Nephron (organoid): ENCODE measurements around the gene ZMYND10.

ENCODE experiments used
- H3K27ac Mint-ChIP-seq, 3 experiments: 2 replicates each; pipeline ENCODE4 v1.8.0; 2020; ENCODE audit warnings: mixed read lengths in 3 of 3, mild to moderate bottlenecking in 2 of 3, moderate library complexity in 1 of 3
- H3K27me3 Mint-ChIP-seq: 2 replicates; pipeline ENCODE4 v1.8.0; 2021; ENCODE audit warnings: low read depth, mild to moderate bottlenecking, moderate library complexity, mixed read lengths
- H3K36me3 Mint-ChIP-seq: 2 replicates; pipeline ENCODE4 v1.8.0; 2020; ENCODE audit warnings: low read depth, mixed read lengths
- H3K4me1 Mint-ChIP-seq: 2 replicates; pipeline ENCODE4 v1.8.0; 2020; ENCODE audit warnings: mixed read lengths
- H3K4me3 Mint-ChIP-seq, 3 experiments: 2 replicates each; pipeline ENCODE4 v1.8.0; 2020; ENCODE audit warnings: mild to moderate bottlenecking in 3 of 3, mixed read lengths in 3 of 3, moderate library complexity in 2 of 3
- H3K9me3 Mint-ChIP-seq: 2 replicates; pipeline ENCODE4 v1.8.0; 2020; ENCODE audit warnings: mixed read lengths
- TF ChIP-seq, protein P1 (sequence below), 3 experiments: fragments of 200-600 bp; sonication (generic); IDR thresholded peaks; one replicate each; pipeline ENCODE4 v1.5.0; 2021; ENCODE audit warnings: antibody characterized with exemption in 3 of 3; ENCODE audit not compliant: unreplicated experiment in 3 of 3

ZMYND10 gene

GRCh38 chr3:50297384-50297775, 48.2 kb downstream of the ZMYND10 start:
- Mint-ChIP-seq H3K9me3 (no peaks in the 10 kb centered on the region), H3K27me3 (peaks cover 3% of the 10 kb centered on the region), H3K4me3 (peak overlapping the region; percentile 91 to 99 (median 97)), H3K4me1 (peaks cover 22% of the 10 kb centered on the region), H3K27ac (no peak overlapping the region), H3K36me3 (no peaks in the 10 kb centered on the region)
- TF ChIP-seq, protein P1, sequence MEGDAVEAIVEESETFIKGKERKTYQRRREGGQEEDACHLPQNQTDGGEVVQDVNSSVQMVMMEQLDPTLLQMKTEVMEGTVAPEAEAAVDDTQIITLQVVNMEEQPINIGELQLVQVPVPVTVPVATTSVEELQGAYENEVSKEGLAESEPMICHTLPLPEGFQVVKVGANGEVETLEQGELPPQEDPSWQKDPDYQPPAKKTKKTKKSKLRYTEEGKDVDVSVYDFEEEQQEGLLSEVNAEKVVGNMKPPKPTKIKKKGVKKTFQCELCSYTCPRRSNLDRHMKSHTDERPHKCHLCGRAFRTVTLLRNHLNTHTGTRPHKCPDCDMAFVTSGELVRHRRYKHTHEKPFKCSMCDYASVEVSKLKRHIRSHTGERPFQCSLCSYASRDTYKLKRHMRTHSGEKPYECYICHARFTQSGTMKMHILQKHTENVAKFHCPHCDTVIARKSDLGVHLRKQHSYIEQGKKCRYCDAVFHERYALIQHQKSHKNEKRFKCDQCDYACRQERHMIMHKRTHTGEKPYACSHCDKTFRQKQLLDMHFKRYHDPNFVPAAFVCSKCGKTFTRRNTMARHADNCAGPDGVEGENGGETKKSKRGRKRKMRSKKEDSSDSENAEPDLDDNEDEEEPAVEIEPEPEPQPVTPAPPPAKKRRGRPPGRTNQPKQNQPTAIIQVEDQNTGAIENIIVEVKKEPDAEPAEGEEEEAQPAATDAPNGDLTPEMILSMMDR (IDR thresholded peaks at IDR 0.05; ENCODE audit: unreplicated experiment in 3 of 3): no peak

DNA sequence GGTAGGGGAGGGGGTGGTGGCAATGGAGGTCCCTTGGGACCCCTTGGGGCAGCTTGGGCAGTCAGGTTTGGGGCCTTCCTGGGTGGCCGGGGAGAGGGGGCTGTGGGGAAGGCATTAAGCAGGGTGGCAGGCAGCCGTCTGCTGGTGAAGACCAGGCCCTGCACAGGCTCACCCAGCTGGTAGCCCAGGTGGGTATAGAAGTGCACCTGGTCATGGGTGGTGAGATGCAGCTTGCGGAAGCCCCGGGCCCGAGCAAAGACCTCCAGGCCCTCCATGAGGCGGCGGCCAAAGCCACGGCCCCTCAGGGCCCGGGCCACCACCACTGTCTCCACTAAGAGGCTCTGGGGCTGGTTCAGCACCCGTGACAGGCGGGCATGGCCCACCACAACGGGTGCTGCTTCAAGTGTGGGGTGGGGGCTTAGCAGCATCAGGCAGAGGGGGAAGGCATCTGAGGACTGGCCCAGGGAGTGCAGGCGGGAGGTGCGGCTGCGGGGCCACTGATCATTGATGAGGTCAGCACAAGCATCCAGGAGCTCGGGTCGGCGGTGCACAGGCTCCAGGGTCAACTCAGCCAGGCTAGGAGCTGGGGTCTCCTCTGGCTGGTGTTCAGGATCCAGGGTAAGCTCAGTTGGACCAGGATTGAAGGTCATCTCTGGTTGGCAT, 48.7 kb downstream of the ZMYND10 start:
- Mint-ChIP-seq H3K9me3 (no peaks in the 10 kb centered on the region), H3K4me3 (peak overlapping the region; percentile 48 to 99 (median 97)), H3K36me3 (no peaks in the 10 kb centered on the region), H3K27ac (no peak overlapping the region), H3K27me3 (peaks cover 3% of the 10 kb centered on the region), H3K4me1 (peaks cover 24% of the 10 kb centered on the region)
- TF ChIP-seq, protein P1 (IDR thresholded peaks at IDR 0.05; ENCODE audit: unreplicated experiment in 3 of 3): no peak

DNA sequence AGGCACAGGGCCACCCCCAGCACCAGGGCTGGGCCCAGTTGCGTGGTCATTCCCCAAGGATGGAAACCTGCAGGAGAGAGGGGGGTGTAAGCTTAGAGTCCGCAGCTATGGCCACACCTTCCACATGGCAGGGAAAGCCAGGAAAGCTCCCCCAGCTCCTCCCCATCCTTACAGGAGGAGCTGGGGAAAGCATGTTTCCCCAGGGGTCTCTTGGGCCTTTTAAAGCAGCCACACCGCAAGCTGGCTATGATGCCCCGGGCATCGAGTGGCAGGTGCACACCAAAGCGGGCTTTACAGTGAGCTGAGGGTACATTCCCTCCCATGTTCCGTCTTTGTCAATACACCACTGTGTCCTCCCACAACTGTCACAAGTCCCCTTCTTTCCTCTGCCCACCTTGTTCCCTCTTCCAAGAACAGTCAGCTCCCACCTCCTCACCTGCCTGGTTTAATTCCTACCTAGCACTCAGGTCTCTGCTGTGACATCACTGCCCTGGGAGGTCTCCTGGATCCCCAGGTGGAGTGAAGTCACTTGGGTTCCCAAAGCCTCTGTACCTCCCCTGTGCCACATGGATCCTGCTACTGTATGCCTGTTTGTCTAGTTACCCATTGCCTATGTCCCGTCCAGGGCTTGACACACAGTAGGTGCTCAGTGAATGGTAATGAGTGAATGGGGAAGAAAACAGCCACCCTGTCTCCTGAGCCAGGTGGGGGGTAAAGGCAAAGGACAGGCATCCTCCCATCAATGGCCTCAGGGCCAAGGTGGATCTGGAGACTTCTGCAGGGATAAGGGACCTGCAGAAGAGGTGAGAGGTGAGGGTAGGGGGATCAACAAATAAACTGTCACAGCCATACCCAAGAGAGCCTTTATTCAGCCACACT, 49.7 kb downstream of the ZMYND10 start:
- H3K27me3 Mint-ChIP-seq: peaks cover 3% of the 10 kb centered on the region
- H3K4me1 Mint-ChIP-seq: peaks cover 30% of the 10 kb centered on the region
- no peak overlapping the region for H3K27ac Mint-ChIP-seq
- no peaks in the 10 kb centered on the region for H3K36me3 Mint-ChIP-seq
- TF ChIP-seq, protein P1 (IDR thresholded peaks at IDR 0.05; ENCODE audit: unreplicated experiment in 3 of 3): no peak
- H3K9me3 Mint-ChIP-seq: no peaks in the 10 kb centered on the region
- H3K4me3 Mint-ChIP-seq: peak overlapping the region in 2 of 3 experiments; percentile 7 to 41

- peaks cover 3% of the 10 kb centered on the region for H3K27me3 Mint-ChIP-seq
- TF ChIP-seq, protein P1 (IDR thresholded peaks at IDR 0.05; ENCODE audit: unreplicated experiment in 3 of 3): no peak
- no peaks in the 10 kb centered on the region for H3K9me3 Mint-ChIP-seq
- no peaks in the 10 kb centered on the region for H3K36me3 Mint-ChIP-seq
- peaks cover 22% of the 10 kb centered on the region for H3K4me1 Mint-ChIP-seq
- H3K27ac Mint-ChIP-seq: no peak overlapping the region
- H3K4me3 Mint-ChIP-seq: peak overlapping the region in 1 of 3 experiments; percentile 47
Observed at GRCh38 chr3:50294492-50295403, 50.8 kb downstream of the ZMYND10 start.

GRCh38 chr3:50294089-50294488, 51.4 kb downstream of the ZMYND10 start:
- no peak overlapping the region for H3K27ac Mint-ChIP-seq
- no peaks in the 10 kb centered on the region for H3K36me3 Mint-ChIP-seq
- peak overlapping the region in 1 of 3 experiments; percentile 47 for H3K4me3 Mint-ChIP-seq
- no peaks in the 10 kb centered on the region for H3K9me3 Mint-ChIP-seq
- TF ChIP-seq, protein P1 (IDR thresholded peaks at IDR 0.05; ENCODE audit: unreplicated experiment in 3 of 3): no peak
- peaks cover 3% of the 10 kb centered on the region for H3K27me3 Mint-ChIP-seq
- H3K4me1 Mint-ChIP-seq: peaks cover 17% of the 10 kb centered on the region
